Measurements from ENCODE around the gene WNT5A. TPM values are rescaled to one million over a fixed set of nuclear protein-coding genes. Genes with fewer than 3 reads are reported as not detected.

The WNT5A gene
- total RNA-seq, 1 experiment from 2014 or later, result 113 TPM

GRCh38 chr3:55505776-55506175 is 18.7 kb upstream of the WNT5A start:
- peak; percentile 76 for DNase-seq (ENCODE audit: low read depth)

- DNase-seq (ENCODE audit: low read depth), result peak; percentile 75
Observed at GRCh38 chr3:55505102-55505501, 18.0 kb upstream of the WNT5A start.

- DNase-seq (ENCODE audit: low read depth), result peak; percentile 69
Observed at GRCh38 chr3:55501905-55502304, 14.8 kb upstream of the WNT5A start.

- DNase-seq (ENCODE audit: low read depth), result peak; percentile 81
Observed at GRCh38 chr3:55500555-55501330, 13.6 kb upstream of the WNT5A start.

- no peak for DNase-seq (ENCODE audit: low read depth)
Observed at GRCh38 chr3:55498520-55498919, 11.4 kb upstream of the WNT5A start.

GRCh38 chr3:55497250-55497649 is 10.1 kb upstream of the WNT5A start:
- DNase-seq (ENCODE audit: low read depth), result no peak

- DNase-seq (ENCODE audit: low read depth), result no peak
Observed at GRCh38 chr3:55494976-55495375, 7.9 kb upstream of the WNT5A start.

- DNase-seq (ENCODE audit: low read depth), result no peak
Observed at GRCh38 chr3:55492976-55493375, 5.9 kb upstream of the WNT5A start.

GRCh38 chr3:55491296-55491816 is 4.2 kb upstream of the WNT5A start:
- DNase-seq (ENCODE audit: low read depth), result peak; percentile 92

- peak; percentile 53 for DNase-seq (ENCODE audit: low read depth)
Observed at GRCh38 chr3:55490276-55490913, 3.3 kb upstream of the WNT5A start.

- DNase-seq (ENCODE audit: low read depth), result peak; percentile 53
Observed at GRCh38 chr3:55489798-55490132, 2.7 kb upstream of the WNT5A start.

GRCh38 chr3:55488398-55489055 is 1.4 kb upstream of the WNT5A start:
- DNase-seq (ENCODE audit: low read depth), result peak; percentile 91

GRCh38 chr3:55487381-55488241 is 505 bp upstream of the WNT5A start:
- DNase-seq (ENCODE audit: low read depth), result peak; percentile 79

- peak; percentile 81 for DNase-seq (ENCODE audit: low read depth)
Observed at GRCh38 chr3:55486101-55486856, 827 bp downstream of the WNT5A start.

- DNase-seq (ENCODE audit: low read depth), result peak; percentile 78
Observed at GRCh38 chr3:55484801-55485791, 2.0 kb downstream of the WNT5A start.

- DNase-seq (ENCODE audit: low read depth), result no peak
Observed at GRCh38 chr3:55484191-55484689, 2.9 kb downstream of the WNT5A start.

GRCh38 chr3:55483196-55484095 is 3.7 kb downstream of the WNT5A start:
- no peak for DNase-seq (ENCODE audit: low read depth)

- peak; percentile 38 for DNase-seq (ENCODE audit: low read depth)
Observed at GRCh38 chr3:55482496-55483195, 4.5 kb downstream of the WNT5A start.

Data from M059J (cell line).